ENCODE results near the gene VWCE.
"Not testable (repeated sequence)": the region's sequence is repeated elsewhere in the genome, so short reads cannot be mapped to it uniquely, and the experiment has no call there.

DNA sequence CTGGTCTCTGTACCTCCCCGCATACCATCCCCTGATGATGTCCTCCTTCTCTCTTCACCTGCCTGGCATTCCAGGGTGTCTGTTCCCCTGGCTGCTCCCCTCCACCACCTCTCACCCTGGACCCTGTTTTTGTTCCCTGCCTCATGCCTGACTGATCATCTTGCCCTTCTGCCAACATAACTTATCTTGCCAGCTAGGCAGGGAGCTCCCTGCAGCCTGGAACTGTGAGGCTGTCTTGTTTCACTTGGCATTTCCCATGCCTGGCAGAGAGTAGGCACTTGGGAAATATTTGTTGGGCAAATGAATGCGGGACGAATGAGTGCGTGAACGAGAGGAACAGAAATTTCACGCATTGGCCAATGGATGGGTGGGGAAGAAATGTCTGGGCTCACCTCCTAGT lies 84.5 kb downstream of the VWCE start:
- TF ChIP-seq, protein P1, sequence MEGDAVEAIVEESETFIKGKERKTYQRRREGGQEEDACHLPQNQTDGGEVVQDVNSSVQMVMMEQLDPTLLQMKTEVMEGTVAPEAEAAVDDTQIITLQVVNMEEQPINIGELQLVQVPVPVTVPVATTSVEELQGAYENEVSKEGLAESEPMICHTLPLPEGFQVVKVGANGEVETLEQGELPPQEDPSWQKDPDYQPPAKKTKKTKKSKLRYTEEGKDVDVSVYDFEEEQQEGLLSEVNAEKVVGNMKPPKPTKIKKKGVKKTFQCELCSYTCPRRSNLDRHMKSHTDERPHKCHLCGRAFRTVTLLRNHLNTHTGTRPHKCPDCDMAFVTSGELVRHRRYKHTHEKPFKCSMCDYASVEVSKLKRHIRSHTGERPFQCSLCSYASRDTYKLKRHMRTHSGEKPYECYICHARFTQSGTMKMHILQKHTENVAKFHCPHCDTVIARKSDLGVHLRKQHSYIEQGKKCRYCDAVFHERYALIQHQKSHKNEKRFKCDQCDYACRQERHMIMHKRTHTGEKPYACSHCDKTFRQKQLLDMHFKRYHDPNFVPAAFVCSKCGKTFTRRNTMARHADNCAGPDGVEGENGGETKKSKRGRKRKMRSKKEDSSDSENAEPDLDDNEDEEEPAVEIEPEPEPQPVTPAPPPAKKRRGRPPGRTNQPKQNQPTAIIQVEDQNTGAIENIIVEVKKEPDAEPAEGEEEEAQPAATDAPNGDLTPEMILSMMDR (IDR thresholded peaks at IDR 0.05) = not testable (repeated sequence)
- TF ChIP-seq ZFX (IDR thresholded peaks at IDR 0.05; ENCODE audit: borderline replicate concordance) = not testable (repeated sequence)
